Adipocyte (in vitro differentiated cells): ENCODE measurements around the gene GAL3ST3.

Source experiments
- DNase-seq: peaks from one replicate; pipeline ENCODE4 v3.0.0-alpha.2; 2015; ENCODE audit warnings: low read depth
- H3K27me3 ChIP-seq: replicated peaks from 2 replicates; pipeline ENCODE4 v1.7.0; 2013; ENCODE audit warnings: mild to moderate bottlenecking, low read length, moderate library complexity; ENCODE audit not compliant: control insufficient read depth, insufficient read depth
- H3K36me3 ChIP-seq: 2 replicates; pipeline ENCODE4 v1.7.0; 2013; ENCODE audit warnings: low read length, mild to moderate bottlenecking, moderate library complexity; ENCODE audit not compliant: control insufficient read depth, insufficient read depth, severe bottlenecking
- H3K4me1 ChIP-seq: 2 replicates; pipeline ENCODE4 v1.7.0; 2013; ENCODE audit warnings: mild to moderate bottlenecking, low read length, moderate library complexity; ENCODE audit not compliant: control insufficient read depth, insufficient read depth
- H3K4me3 ChIP-seq: 2 replicates; pipeline ENCODE4 v1.7.0; 2013; ENCODE audit warnings: mild to moderate bottlenecking, low read length, moderate library complexity
- H3K9ac ChIP-seq: 2 replicates; pipeline ENCODE4 v1.7.0; 2013; ENCODE audit warnings: mild to moderate bottlenecking, low read length, moderate library complexity
- H3K9me3 ChIP-seq: 2 replicates; pipeline ENCODE4 v1.7.0; 2013; ENCODE audit warnings: mild to moderate bottlenecking, low read length, moderate library complexity; ENCODE audit not compliant: control insufficient read depth

The GAL3ST3 gene

GRCh38 chr11:66068923-66069714 lies 20.2 kb upstream of the GAL3ST3 start:
- peaks cover 57% of the 10 kb centered on the region for H3K36me3 ChIP-seq

GRCh38 chr11:66068154-66068821 lies 19.3 kb upstream of the GAL3ST3 start:
- Histone ChIP-seq H3K36me3 (peaks cover 64% of the 10 kb centered on the region), H3K27me3 (no peaks in the 10 kb centered on the region)

More at GRCh38 chr11:66068923-66069714, 20.2 kb upstream of the GAL3ST3 start:
- Histone ChIP-seq H3K27me3 (no peaks in the 10 kb centered on the region), H3K9ac (peak overlapping the region; percentile 91), H3K4me1 (peaks cover 29% of the 10 kb centered on the region), H3K4me3 (peak overlapping the region; percentile 79), H3K9me3 (no peaks in the 10 kb centered on the region)
- peak; percentile 73 for DNase-seq

GRCh38 chr11:66067640-66068039 lies 18.7 kb upstream of the GAL3ST3 start:
- no peak overlapping the region for H3K9ac ChIP-seq
- H3K27me3 ChIP-seq = no peaks in the 10 kb centered on the region
- DNase-seq = no peak
- H3K4me1 ChIP-seq = peaks cover 36% of the 10 kb centered on the region
- no peaks in the 10 kb centered on the region for H3K9me3 ChIP-seq
- no peak overlapping the region for H3K4me3 ChIP-seq
- H3K36me3 ChIP-seq = peaks cover 67% of the 10 kb centered on the region

More at GRCh38 chr11:66068154-66068821, 19.3 kb upstream of the GAL3ST3 start:
- Histone ChIP-seq H3K4me1 (peaks cover 36% of the 10 kb centered on the region), H3K9me3 (no peaks in the 10 kb centered on the region), H3K9ac (peak overlapping the region; percentile 91), H3K4me3 (no peak overlapping the region)
- DNase-seq = peak; percentile 89

- H3K9me3 ChIP-seq = no peaks in the 10 kb centered on the region
- DNase-seq = no peak
- no peaks in the 10 kb centered on the region for H3K27me3 ChIP-seq
- H3K4me3 ChIP-seq = no peak overlapping the region
- H3K36me3 ChIP-seq = peaks cover 76% of the 10 kb centered on the region
- no peak overlapping the region for H3K9ac ChIP-seq
- peaks cover 32% of the 10 kb centered on the region for H3K4me1 ChIP-seq
Measured at GRCh38 chr11:66066751-66067150, 17.8 kb upstream of the GAL3ST3 start.

GRCh38 chr11:66064571-66064970 lies 15.6 kb upstream of the GAL3ST3 start:
- no peaks in the 10 kb centered on the region for H3K9me3 ChIP-seq

GRCh38 chr11:66063900-66064299 lies 14.9 kb upstream of the GAL3ST3 start:
- Histone ChIP-seq H3K27me3 (no peaks in the 10 kb centered on the region), H3K9ac (no peak overlapping the region), H3K9me3 (no peaks in the 10 kb centered on the region), H3K36me3 (peaks cover 100% of the 10 kb centered on the region), H3K4me3 (no peak overlapping the region), H3K4me1 (peaks cover 18% of the 10 kb centered on the region)
- DNase-seq = no peak

More at GRCh38 chr11:66064571-66064970, 15.6 kb upstream of the GAL3ST3 start:
- no peak overlapping the region for H3K9ac ChIP-seq
- H3K4me1 ChIP-seq = peaks cover 25% of the 10 kb centered on the region
- H3K27me3 ChIP-seq = no peaks in the 10 kb centered on the region
- peaks cover 98% of the 10 kb centered on the region for H3K36me3 ChIP-seq
- DNase-seq = no peak
- H3K4me3 ChIP-seq = no peak overlapping the region

GRCh38 chr11:66062408-66062807 lies 13.4 kb upstream of the GAL3ST3 start:
- Histone ChIP-seq H3K27me3 (no peaks in the 10 kb centered on the region), H3K9me3 (no peaks in the 10 kb centered on the region), H3K9ac (no peak overlapping the region), H3K36me3 (peaks cover 98% of the 10 kb centered on the region), H3K4me3 (no peak overlapping the region), H3K4me1 (peaks cover 7% of the 10 kb centered on the region)
- no peak for DNase-seq

GRCh38 chr11:66061268-66061667 lies 12.3 kb upstream of the GAL3ST3 start:
- H3K4me3 ChIP-seq = no peak overlapping the region
- H3K9ac ChIP-seq = no peak overlapping the region
- peaks cover 98% of the 10 kb centered on the region for H3K36me3 ChIP-seq
- no peak for DNase-seq
- H3K27me3 ChIP-seq = no peaks in the 10 kb centered on the region
- H3K4me1 ChIP-seq = peaks cover 15% of the 10 kb centered on the region
- no peaks in the 10 kb centered on the region for H3K9me3 ChIP-seq

- Histone ChIP-seq H3K27me3 (no peaks in the 10 kb centered on the region), H3K36me3 (peaks cover 98% of the 10 kb centered on the region), H3K9ac (no peak overlapping the region), H3K4me3 (no peak overlapping the region), H3K4me1 (peaks cover 26% of the 10 kb centered on the region), H3K9me3 (no peaks in the 10 kb centered on the region)
- no peak for DNase-seq
Measured at GRCh38 chr11:66059966-66060680, 11.2 kb upstream of the GAL3ST3 start.

GRCh38 chr11:66056501-66056900 lies 7.5 kb upstream of the GAL3ST3 start:
- H3K4me3 ChIP-seq = no peak overlapping the region
- peaks cover 69% of the 10 kb centered on the region for H3K36me3 ChIP-seq
- H3K9me3 ChIP-seq = no peaks in the 10 kb centered on the region
- H3K9ac ChIP-seq = peak overlapping the region; percentile 45
- no peaks in the 10 kb centered on the region for H3K27me3 ChIP-seq
- H3K4me1 ChIP-seq = peaks cover 38% of the 10 kb centered on the region
- DNase-seq = no peak

- no peak for DNase-seq
- Histone ChIP-seq H3K36me3 (peaks cover 54% of the 10 kb centered on the region), H3K9me3 (no peaks in the 10 kb centered on the region), H3K9ac (no peak overlapping the region), H3K4me1 (peaks cover 45% of the 10 kb centered on the region), H3K27me3 (peaks cover under 1% of the 10 kb centered on the region), H3K4me3 (no peak overlapping the region)
Measured at GRCh38 chr11:66055021-66055420, 6.1 kb upstream of the GAL3ST3 start.
